Panc1 (cell line): ENCODE measurements around the gene SPSB3.

Source experiments
- CTCF ChIP-seq: fragments of 450-650 bp; IDR thresholded peaks from 2 replicates; pipeline ENCODE4 v1.5.1; 2017; ENCODE audit warnings: mild to moderate bottlenecking
- POLR2AphosphoS5 ChIP-seq: IDR thresholded peaks from 2 replicates; pipeline ENCODE4 v1.6.1; 2012; ENCODE audit warnings: mild to moderate bottlenecking, low read depth, low read length, moderate library complexity
- REST ChIP-seq, 2 experiments: IDR thresholded peaks; 2 replicates each; pipeline ENCODE4 v1.6.1; 2011 to 2012; ENCODE audit warnings: low read depth in 2 of 2, control low read depth in 1 of 2, low read length in 1 of 2, mild to moderate bottlenecking in 1 of 2, moderate library complexity in 1 of 2; ENCODE audit not compliant: insufficient read depth in 1 of 2
- SIN3A ChIP-seq: IDR thresholded peaks from 2 replicates; pipeline ENCODE4 v1.6.1; 2012; ENCODE audit warnings: low read depth, mild to moderate bottlenecking, low read length, moderate library complexity, borderline replicate concordance; ENCODE audit not compliant: insufficient read depth
- TCF7L2 ChIP-seq: IDR thresholded peaks from 2 replicates; pipeline ENCODE4 v1.6.1; 2011; ENCODE audit warnings: mild to moderate bottlenecking, low read depth, low read length, inconsistent platforms

GRCh38 chr16:1830213-1830612 lies 47.8 kb upstream of the SPSB3 start:
- TF ChIP-seq CTCF (no peak), REST (IDR thresholded peaks at IDR 0.05; ENCODE audit: insufficient read depth in 1 of 2, low read depth in 2 of 2, low read length in 1 of 2) (no peak), POLR2AphosphoS5 (no peak), SIN3A (no peak), TCF7L2 (no peak)
